Loucy (cell line): ENCODE data around the gene PCID2.

Experiments used
- CTCF ChIP-seq: fragments of 200-600 bp; sonication (generic); conservative IDR thresholded peaks from 2 replicates; pipeline ENCODE4 v1.5.1; 2014; ENCODE audit warnings: mild to moderate bottlenecking, antibody characterized with exemption, low read length
- EZH2phosphoT487 ChIP-seq: fragments of 200-600 bp; IDR thresholded peaks from 2 replicates; pipeline ENCODE4 v1.6.1; 2018; ENCODE audit warnings: antibody characterized with exemption, mild to moderate bottlenecking, moderate library complexity, borderline replicate concordance

DNA sequence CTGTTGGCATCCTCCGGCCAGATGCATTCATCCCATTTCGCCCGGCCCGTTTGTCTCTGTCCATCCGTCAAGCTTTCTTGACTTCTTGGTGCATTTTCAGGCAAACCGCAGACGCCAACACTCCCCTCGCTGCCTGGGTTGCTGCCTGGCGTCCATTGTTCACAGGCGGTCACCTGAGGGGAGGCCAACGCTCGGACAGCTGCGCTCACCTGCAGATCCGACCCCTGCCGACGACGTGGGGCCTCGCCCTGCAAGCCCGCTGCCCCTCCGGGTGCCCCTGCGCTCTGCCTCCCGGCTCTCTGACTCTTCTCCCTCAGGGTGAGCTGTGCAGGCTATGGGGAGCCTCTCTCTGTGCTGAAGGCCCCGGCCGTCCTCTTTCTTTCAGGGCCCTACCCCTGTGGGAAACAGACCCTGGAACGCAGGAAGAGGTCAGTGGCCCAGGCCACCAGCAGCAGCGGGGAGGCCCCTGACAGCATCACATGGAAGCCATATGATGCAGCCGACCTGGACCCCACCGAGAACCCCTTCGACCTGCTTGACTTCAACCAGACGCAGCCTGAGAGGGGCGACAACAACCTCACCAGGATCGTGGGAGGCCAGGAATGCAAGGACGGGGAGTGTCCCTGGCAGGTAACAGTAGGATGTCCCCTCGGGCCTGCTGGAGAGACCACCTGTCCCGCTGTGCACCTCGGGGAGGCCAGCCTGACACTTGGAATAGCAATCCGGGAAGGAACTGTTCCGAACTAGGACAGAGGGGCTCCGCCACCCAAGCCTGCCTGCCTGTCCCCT is 64.8 kb downstream of the PCID2 start:
- TF ChIP-seq CTCF (no peak), EZH2phosphoT487 (no peak)
